Measurements from ENCODE around the gene EVI2B. TPM values are rescaled to one million over a fixed set of nuclear protein-coding genes. Genes with fewer than 3 reads are reported as not detected.
"Not testable (repeated sequence)": the region's sequence is repeated elsewhere in the genome, so short reads cannot be mapped to it uniquely, and the experiment has no call there.

EVI2B gene
- total RNA-seq, 1 donor from 2014 or later, result 0.20 TPM

DNA sequence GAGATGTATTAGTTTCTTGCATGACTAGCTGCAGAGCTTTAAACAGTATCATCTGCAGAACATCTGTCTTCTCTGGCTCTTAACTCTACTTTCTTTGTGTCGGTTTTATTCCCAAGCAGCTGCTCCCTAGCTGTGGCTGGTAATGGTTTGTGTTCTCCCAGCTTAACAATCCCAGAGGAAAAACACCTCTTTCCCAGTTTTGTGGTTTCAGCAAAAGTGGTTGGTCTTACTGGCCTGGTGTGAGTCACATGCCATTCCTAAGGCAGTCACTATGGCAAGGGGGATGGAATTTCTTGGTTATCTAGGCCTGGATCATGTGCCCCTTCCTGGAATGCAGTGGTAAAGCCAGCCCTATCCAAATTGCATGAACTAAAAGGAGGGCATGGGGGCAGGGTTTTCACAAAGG is 44.3 kb downstream of the EVI2B start:
- DNase-seq (ENCODE audit: low read depth, low spot score), result peak; percentile 73

DNA sequence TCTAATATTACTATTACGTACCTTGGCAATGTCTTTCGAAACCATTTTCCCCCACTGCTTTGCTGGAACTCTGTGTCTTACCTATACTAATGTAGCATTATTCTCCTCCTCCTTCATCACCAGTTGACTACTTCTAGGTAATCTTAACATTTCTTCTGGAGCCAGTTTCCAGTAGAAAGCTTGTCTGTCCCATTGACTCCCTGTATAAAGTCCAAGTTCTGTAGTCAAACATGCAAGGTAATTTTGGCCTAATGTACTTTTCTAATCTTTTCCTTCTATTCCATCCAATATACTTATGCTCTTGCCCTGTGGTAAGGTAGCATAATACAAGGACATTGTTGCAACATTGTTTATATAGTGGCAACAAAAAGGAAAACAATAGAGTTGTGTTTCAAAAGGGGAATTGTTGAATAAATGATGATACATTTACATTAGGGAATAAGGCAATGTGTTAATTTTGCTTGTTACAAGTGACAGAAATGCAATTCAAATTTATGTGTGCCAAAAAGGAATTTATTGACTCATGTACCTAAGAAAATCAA is 44.7 kb downstream of the EVI2B start:
- no peak for DNase-seq (ENCODE audit: low read depth, low spot score)

DNA sequence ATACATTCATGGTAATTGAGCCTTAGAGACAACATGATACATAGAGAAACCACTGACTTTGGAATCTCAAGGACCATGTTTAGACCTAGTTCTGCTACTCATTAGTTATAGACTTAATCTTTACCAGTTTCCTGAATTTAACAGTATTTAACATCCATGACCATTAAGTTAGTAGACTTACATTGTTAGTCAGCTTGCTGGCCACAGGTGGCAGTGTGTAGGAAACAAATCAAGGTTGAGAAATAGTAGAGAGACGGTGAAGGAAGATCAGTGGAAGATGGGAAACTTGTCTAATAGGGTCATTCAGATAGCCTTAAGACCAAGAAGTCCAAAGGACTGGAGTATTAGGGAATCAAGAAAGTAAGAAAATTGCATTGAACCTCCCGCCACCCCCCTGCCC is 47.8 kb downstream of the EVI2B start:
- no peak for DNase-seq (ENCODE audit: low read depth, low spot score)

DNA sequence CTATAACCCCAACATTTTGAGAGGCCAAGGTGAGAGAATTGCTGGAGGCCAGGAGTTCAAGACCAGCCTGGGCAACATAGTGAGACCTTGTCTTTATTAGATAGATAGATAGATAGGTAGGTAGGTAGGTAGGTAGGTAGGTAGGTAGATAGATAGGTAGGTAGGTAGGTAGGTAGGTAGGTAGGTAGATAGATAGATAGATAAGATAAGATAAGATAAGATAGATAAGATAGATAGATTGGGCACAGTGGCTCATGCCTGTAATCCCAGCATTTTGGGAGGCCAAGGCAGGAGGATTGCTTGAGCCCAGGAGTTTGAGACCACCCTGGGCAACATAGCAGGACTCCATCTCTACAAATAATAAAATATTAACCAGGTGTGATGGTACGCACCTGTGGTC is 50.9 kb downstream of the EVI2B start:
- DNase-seq (ENCODE audit: low read depth, low spot score), result not testable (repeated sequence)

DNA sequence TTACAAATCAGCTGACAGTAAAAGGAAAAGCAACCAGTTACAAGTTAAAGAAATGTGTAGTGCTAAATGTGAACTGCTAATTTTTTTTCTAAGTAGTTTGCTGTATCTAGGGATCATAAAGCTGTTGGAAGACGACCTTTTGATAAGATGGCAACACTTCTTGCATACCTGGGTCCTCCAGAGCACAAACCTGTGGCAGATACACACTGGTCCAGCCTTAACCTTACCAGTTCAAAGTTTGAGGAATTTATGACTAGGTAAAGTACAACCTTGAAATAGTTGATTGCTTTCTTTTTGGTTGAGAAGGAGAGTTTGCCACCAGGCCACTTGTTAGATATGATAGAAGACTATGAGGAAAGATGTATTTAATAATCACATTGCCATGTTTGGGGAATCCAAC is 52.3 kb downstream of the EVI2B start:
- DNase-seq (ENCODE audit: low read depth, low spot score), result no peak

DNA sequence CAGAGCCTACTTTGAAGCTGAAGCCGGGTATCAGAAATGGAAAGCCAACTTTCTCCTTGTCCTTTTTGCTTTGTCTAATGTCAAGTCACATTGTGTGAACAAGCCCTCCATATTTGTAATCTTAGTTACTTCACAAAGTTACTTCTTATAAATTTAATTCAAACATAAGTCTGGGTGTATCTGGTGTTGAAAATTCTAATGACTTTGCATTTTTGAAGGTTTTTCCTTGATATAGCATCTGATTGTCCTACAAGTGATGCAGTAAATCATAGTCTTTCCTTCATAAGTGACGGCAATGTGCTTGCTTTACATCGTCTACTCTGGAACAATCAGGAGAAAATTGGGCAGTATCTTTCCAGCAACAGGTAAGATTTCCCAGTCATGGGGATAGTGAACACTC is 53.7 kb downstream of the EVI2B start:
- DNase-seq (ENCODE audit: low read depth, low spot score), result no peak

DNA sequence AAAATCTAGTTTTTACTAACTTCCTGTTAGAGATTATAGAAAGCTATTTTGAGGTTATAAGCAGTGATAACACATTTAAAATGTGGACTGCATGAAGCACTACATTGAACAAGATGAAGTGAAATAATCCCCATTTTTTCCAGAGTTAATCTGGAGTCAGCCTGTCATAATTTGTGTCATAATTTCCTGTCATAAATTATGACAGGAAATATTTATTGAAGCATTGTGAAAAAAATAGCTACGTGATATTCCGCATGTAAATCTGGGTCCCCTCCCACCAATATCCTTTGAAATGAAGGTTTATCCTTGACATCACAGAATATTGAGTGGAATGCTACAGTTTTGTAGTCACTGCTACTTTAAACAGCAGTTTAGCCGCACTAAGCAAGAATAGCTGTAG is 56.9 kb downstream of the EVI2B start:
- DNase-seq (ENCODE audit: low read depth, low spot score), result no peak

DNA sequence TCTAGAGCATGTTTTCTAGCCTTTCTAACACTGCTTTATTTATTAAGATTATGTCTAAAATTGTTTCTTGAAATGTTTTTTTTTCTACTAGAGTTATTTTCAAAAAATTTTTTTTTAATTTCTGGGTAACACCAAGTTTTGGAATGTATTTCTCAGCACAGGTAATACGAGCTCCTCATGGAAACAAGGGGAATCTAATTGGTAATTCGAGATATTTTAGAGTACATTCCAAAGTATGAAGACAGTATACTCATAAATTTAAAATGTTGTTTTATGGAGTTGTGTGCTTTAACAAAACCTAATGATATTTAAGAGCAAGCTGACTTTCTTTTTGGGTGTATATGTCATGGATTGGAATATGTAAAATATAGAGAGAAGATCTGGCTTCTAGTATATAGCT is 59.2 kb downstream of the EVI2B start:
- DNase-seq (ENCODE audit: low read depth, low spot score), result no peak

Other genes with a start within 250 kb of the EVI2B start
- gene NF1, start 219.1 kb downstream of the EVI2B start, total RNA-seq, result 24.0 and 26.0 TPM in 2 replicates
- gene OMG, start 16.8 kb downstream of the EVI2B start, total RNA-seq, result 0.26 TPM in 1 of 2 replicates, not detected in the other
- 0.33 and 0.35 TPM in 2 replicates for gene EVI2A, start 7.6 kb upstream of the EVI2B start, total RNA-seq
- 0.07 TPM in 2 replicates for gene RAB11FIP4, start 77.6 kb upstream of the EVI2B start, total RNA-seq